Stomach smooth muscle (tissue), 2 donors: ENCODE results near the gene PNMA8A.

Experiments
- H3K27ac ChIP-seq: one replicate; pipeline ENCODE4 v1.7.0; 2013; ENCODE audit warnings: mild to moderate bottlenecking, low read length, inconsistent platforms
- H3K27me3 ChIP-seq, 2 donors: one replicate each; pipeline ENCODE4 v1.7.0; 2013; ENCODE audit warnings: low read length in 2 of 2; ENCODE audit not compliant: insufficient read depth in 2 of 2, control insufficient read depth in 1 of 2
- H3K36me3 ChIP-seq, 2 donors: one replicate each; pipeline ENCODE4 v1.7.0; 2013; ENCODE audit warnings: low read length in 2 of 2; ENCODE audit not compliant: control insufficient read depth in 2 of 2, insufficient read depth in 2 of 2
- H3K4me1 ChIP-seq: one replicate; pipeline ENCODE4 v1.7.0; 2013; ENCODE audit warnings: low read length; ENCODE audit not compliant: control insufficient read depth, insufficient read depth
- H3K4me3 ChIP-seq, 2 donors: one replicate each; pipeline ENCODE4 v1.7.0; 2013; ENCODE audit warnings: low read length in 2 of 2
- H3K9ac ChIP-seq, 2 donors: one replicate each; pipeline ENCODE4 v1.7.0; 2013; ENCODE audit warnings: low read length in 2 of 2, mild to moderate bottlenecking in 1 of 2
- H3K9me3 ChIP-seq, 2 donors: one replicate each; pipeline ENCODE4 v1.7.0; 2013; ENCODE audit warnings: low read length in 2 of 2; ENCODE audit not compliant: control insufficient read depth in 2 of 2
- donor health status: healthy.
- donor health status: Pancreatic carcinoma.

PNMA8A gene

DNA sequence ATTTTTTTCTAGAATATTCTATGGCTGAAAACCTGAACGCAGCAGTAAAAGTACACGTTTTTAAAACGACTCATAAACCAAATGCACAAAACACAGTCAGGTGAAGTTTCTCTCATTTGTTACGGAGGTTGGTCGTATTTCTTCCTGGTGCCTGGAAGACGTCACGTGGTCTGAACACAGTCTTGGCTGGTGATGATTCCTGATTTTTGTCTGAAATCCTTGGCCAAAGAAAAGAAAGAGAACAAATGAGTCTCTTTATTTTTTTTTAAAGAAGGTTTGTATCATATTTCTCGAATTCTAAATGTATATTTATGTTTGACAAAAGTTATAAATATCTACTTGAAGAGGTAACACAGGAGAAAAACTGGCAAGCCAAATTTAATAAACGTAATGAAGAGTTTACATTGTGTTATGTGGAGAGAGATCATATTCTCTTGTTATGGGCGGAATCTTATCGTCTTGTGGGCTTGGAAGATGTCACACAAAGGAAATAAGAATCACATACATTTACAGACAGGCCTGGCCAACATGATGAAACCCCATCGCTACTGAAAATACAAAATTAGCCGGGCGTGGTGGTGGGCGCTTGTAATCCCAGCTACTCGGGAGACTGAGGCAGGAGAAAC, 10.0 kb upstream of the PNMA8A start:
- no peaks in the 10 kb centered on the region for H3K36me3 ChIP-seq
- H3K9me3 ChIP-seq, result no peaks in the 10 kb centered on the region
- peak overlapping the region; percentile 6 for H3K27ac ChIP-seq
- no peak overlapping the region for H3K9ac ChIP-seq
- H3K4me1 ChIP-seq, result no peaks in the 10 kb centered on the region
- H3K4me3 ChIP-seq, result no peak overlapping the region
- peaks cover 0 to under 1% of the 10 kb centered on the region in 2 donors for H3K27me3 ChIP-seq

DNA sequence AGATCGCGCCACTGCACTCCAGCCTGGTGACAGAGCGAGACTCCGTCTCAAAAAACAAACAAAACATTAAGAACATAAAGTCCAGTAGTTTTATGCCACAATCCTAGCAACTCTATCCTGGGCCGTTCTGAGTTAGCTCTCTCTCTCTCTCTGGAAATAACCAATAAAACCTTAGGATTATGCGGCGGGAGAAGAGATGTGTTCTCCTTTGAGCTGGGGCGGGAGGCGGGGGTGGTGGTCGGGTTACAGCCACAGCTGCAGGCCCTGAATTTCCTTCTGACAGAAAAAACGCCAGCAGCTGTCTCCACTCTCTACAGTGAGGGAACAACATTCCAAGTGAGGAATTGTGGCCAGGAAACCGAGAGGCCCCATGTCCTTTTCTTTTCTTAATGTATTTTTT, 9.1 kb upstream of the PNMA8A start:
- Histone ChIP-seq H3K9ac (no peak overlapping the region), H3K36me3 (no peaks in the 10 kb centered on the region), H3K9me3 (no peaks in the 10 kb centered on the region), H3K27me3 (no peaks in the 10 kb centered on the region), H3K4me1 (no peaks in the 10 kb centered on the region), H3K4me3 (no peak overlapping the region), H3K27ac (no peak overlapping the region)

DNA sequence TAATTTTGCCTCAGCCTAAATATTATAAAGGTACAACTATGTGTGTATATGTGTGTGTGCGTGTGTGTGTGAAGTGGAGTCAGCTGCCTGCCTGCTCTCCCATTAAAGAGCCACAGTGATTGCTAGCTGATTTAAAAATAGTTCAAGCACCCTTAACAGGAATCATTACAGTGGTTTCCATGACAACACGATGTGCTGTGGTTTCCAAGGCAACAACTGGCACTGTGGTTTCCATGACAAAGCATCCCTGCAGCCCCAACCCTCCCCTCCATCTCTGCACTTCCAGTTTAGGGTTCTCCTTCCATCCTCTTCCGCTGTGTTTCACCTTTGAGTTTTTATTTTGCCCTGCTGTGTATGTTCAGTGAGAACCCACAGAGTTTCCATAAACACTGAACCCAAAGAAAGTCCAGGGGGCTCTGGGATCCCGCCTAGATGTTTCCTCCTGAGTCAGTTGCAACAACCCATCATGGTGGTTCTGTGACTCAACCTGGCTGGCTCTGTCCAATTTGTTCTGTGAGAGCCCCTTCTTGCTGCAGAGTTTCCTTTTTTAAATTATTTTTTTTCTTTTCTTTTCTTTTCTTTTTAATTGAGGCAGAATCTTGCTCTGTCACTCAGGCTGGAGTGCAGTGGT, 7.1 kb upstream of the PNMA8A start:
- no peak overlapping the region for H3K27ac ChIP-seq
- H3K4me1 ChIP-seq, result peaks cover 2% of the 10 kb centered on the region
- H3K4me3 ChIP-seq, result no peak overlapping the region
- H3K36me3 ChIP-seq, result no peaks in the 10 kb centered on the region
- no peak overlapping the region for H3K9ac ChIP-seq
- no peaks in the 10 kb centered on the region for H3K27me3 ChIP-seq
- H3K9me3 ChIP-seq, result no peaks in the 10 kb centered on the region

DNA sequence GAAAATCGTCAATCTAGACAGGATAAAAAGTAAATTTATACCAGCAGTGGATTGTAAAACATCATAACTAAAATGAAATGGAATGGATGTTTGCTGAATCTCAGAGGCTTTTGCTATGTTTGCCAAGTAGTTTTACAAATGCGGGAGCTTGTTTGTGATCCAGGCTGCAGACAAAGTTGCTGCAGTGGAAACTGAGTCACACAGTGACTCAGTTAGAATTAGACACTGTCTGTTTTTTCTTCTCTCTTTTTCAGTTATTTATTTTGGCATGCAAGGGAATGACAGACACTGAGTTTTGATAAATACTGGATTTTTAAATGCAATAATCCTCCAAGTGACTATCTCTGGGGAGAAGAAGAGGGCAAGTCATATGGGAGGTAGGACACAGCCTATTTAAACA, 4.6 kb upstream of the PNMA8A start:
- Histone ChIP-seq H3K9me3 (no peaks in the 10 kb centered on the region), H3K4me1 (peaks cover 12% of the 10 kb centered on the region), H3K27ac (no peak overlapping the region), H3K27me3 (peaks cover 0 to 3% of the 10 kb centered on the region in 2 donors), H3K36me3 (no peaks in the 10 kb centered on the region), H3K9ac (no peak overlapping the region), H3K4me3 (no peak overlapping the region)

DNA sequence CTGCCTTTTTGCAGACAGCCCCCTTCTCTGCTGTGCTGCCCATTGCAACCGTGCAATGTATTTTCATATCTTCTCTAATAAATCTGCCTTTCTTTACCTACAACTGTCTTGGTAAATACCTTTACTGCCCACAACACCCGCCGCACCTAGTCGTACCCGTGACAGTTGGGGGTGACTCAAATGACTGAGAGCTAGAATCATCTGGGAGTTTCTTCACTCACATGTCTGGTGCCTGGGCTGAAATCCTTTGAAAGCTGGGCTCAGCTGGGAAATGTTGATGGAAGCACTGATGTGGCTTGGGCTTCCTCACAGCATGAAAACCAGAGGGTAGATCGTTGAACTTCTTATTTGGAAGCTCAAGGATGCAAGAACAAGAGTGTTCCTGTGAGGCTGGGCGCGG, 2.8 kb upstream of the PNMA8A start:
- Histone ChIP-seq H3K4me3 (no peak overlapping the region), H3K9ac (no peak overlapping the region), H3K27me3 (peaks cover 0 to 3% of the 10 kb centered on the region in 2 donors), H3K9me3 (no peaks in the 10 kb centered on the region), H3K36me3 (no peaks in the 10 kb centered on the region), H3K4me1 (peaks cover 18% of the 10 kb centered on the region), H3K27ac (no peak overlapping the region)

DNA sequence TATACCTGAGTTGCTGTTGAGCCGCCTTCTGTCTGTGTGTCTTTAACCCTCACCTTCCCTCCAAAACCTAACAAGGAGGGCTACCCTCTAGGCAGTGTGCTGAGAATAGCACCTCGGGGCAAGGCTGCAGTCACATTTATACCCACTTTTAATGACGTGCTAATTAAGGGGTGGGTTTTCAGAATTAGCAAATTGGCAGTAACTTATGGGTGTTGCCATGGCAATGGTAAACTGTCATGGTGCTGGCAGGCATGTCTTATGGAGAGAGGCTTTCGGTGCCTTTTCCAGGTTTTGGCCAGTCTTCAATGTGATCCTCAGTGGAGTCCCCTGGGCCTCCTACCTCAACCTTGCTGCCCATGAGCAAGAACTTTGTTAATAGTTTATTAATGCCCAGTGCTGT, 1.2 kb upstream of the PNMA8A start:
- no peak overlapping the region for H3K9ac ChIP-seq
- peaks cover 0 to 3% of the 10 kb centered on the region in 2 donors for H3K27me3 ChIP-seq
- H3K4me1 ChIP-seq, result peaks cover 18% of the 10 kb centered on the region
- no peaks in the 10 kb centered on the region for H3K9me3 ChIP-seq
- no peak overlapping the region for H3K27ac ChIP-seq
- no peaks in the 10 kb centered on the region for H3K36me3 ChIP-seq
- no peak overlapping the region for H3K4me3 ChIP-seq

DNA sequence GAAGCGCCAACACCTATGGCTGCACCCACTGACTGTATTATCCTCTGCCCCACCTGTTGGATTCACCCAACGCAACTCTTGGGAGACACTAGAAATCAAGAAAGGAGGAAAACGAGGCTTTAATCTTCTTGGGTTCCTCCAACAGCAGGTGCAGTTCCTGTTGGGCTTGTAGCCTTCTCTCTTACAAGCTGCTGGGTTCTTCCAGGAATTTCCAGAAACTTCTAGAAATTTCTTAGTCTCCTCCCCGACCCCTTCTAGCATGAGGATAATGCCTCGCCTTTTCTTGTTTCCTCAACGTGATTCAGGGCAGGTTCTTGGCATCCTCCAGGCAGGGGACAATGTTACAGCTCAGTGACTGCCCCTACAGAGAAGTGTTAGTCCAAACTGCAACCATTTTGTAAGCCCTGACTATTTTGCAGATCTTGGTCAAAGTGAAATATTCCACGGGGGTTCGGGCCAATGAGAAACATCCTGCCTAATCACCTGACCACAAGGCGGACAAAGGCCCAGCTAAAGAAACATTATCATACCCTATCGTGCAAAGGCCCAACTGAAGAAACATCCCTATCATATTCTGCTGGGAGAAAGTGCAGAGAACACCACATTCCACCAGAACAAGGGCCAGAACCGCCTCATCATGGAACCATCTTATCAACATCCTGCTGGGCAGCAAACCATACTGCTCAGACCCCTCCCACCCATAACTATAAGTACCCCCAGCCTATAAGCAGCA, 614 bp upstream of the PNMA8A start:
- Histone ChIP-seq H3K9ac (peak overlapping the region; percentile 41 to 62), H3K36me3 (no peaks in the 10 kb centered on the region), H3K27ac (peak overlapping the region; percentile 41), H3K9me3 (no peaks in the 10 kb centered on the region), H3K4me1 (peaks cover 18% of the 10 kb centered on the region), H3K4me3 (peak overlapping the region; percentile 27 to 74), H3K27me3 (peaks cover 0 to 3% of the 10 kb centered on the region in 2 donors)

DNA sequence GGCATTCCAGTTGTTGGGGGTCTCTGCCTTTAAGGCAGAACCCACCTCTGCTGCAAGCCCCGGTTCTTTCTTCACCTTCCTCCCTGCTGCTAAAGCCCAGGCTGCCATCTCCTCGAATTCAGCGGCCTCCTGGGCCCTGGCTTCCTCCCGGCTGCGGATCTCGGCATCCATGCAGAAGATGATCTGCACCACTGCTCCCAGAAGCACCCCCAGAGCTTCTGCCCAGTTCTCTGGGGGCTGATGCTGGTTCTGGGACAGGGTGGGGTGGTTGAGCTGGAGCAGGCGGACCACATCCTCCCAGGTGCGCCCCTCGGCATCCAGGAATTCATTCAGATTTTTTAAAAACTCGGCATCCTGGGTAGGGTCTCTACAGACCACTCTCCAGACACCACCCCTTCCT, 987 bp downstream of the PNMA8A start:
- Histone ChIP-seq H3K9ac (no peak overlapping the region), H3K4me1 (peaks cover 18% of the 10 kb centered on the region), H3K27ac (no peak overlapping the region), H3K27me3 (peaks cover 0 to 3% of the 10 kb centered on the region in 2 donors), H3K4me3 (no peak overlapping the region), H3K36me3 (no peaks in the 10 kb centered on the region), H3K9me3 (no peaks in the 10 kb centered on the region)

DNA sequence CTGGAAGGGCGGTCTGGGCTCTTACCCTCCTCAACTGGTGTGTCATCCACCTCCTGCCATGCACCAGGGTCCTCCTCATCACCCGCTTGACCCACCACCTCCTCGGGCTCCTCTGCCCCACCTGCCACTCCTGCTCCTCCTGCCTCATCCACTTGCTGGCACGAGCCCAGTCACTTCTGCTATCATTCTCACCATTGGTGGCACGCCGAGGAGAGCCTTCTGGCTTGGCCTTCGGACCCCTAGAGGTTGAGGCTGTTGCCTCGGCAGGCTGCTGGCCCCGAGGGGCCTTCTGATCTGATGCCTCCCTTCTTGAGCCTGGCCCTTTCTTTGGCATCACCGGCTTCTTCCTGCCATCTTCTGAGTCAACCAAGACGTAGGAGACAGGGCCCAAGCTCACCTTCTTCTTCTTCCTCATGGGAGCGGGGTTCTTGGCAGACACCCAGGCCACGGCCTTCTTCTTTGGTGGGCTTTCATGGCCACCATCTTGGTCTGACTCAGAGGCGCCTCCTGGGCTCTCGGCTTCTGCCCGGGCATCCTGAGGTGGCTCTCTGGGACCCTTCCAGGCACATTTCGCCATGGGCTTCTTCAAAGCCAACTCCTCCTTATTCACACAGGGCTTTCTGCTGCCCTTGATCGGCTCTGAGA, 1.7 kb downstream of the PNMA8A start:
- H3K27ac ChIP-seq, result no peak overlapping the region
- no peak overlapping the region for H3K9ac ChIP-seq
- peaks cover 0 to 3% of the 10 kb centered on the region in 2 donors for H3K27me3 ChIP-seq
- no peaks in the 10 kb centered on the region for H3K36me3 ChIP-seq
- no peaks in the 10 kb centered on the region for H3K9me3 ChIP-seq
- H3K4me1 ChIP-seq, result peaks cover 18% of the 10 kb centered on the region
- H3K4me3 ChIP-seq, result no peak overlapping the region

DNA sequence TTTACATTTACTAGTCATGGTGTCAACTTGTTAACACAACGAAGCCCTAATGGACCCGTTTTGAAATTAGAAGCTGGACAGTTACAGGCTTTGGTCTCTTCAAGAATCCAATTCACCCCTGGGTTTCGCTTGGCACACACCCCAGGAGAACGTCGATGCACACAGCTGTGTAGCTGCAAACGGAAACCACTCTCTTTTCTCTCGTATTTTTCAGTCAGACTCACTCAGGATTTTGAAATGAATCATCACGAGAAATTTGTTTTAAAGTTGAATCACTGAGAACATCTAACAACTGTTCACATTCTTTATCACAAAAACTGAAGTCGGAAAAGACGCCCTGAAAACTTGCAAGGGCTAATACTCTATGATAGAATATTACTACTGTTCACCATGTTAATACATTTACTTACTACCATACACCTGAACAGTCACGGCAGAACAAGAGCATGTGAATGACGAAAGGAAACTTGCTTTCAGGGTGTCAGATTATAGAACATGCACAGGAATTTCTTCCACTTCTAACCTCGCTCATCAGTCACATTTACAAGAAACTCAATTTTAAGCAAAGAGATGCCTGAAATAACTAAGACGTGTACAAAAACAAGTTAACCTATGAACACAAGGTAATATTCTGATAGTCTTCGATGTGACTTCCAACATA, 4.7 kb downstream of the PNMA8A start:
- H3K27me3 ChIP-seq, result no peaks in the 10 kb centered on the region
- no peak overlapping the region for H3K27ac ChIP-seq
- no peak overlapping the region for H3K4me3 ChIP-seq
- no peaks in the 10 kb centered on the region for H3K36me3 ChIP-seq
- H3K4me1 ChIP-seq, result peaks cover 13% of the 10 kb centered on the region
- H3K9me3 ChIP-seq, result no peaks in the 10 kb centered on the region
- no peak overlapping the region for H3K9ac ChIP-seq
